Measurements from ENCODE around the gene HLA-DMB. TPM values are rescaled to one million over a fixed set of nuclear protein-coding genes. Genes with fewer than 3 reads are reported as not detected.

HLA-DMB gene
- total RNA-seq, 2 donors from 2014 or later = 6.7 to 28.8 TPM

- intact Hi-C loops (cut with DNase I) = no loop called here
- Histone ChIP-seq H3K27ac (no peak overlapping the region), H3K9ac (ENCODE audit: low read depth in 2 of 2, low read length in 2 of 2) (no peak overlapping the region), H3K36me3 (no peaks in the 10 kb centered on the region), H3K9me3 (no peaks in the 10 kb centered on the region), H3K4me3 (no peak overlapping the region), H3K27me3 (no peaks in the 10 kb centered on the region), H3K4me1 (no peaks in the 10 kb centered on the region)
- no peak for TF ChIP-seq CTCF (IDR thresholded peaks at IDR 0.05)
- DNase-seq = no peak
Measured at GRCh38 chr6:32938494-32938893, 2.3 kb downstream of the HLA-DMB start.

- H3K4me3 ChIP-seq = no peak overlapping the region
- intact Hi-C loops (cut with DNase I) = no loop called here
- peak overlapping the region; percentile 17 for H3K27ac ChIP-seq
- H3K27me3 ChIP-seq = no peaks in the 10 kb centered on the region
- TF ChIP-seq CTCF (IDR thresholded peaks at IDR 0.05) = no peak
- H3K9ac ChIP-seq (ENCODE audit: low read depth in 2 of 2, low read length in 2 of 2) = no peak overlapping the region
- H3K9me3 ChIP-seq = no peaks in the 10 kb centered on the region
- no peaks in the 10 kb centered on the region for H3K4me1 ChIP-seq
- DNase-seq = no peak
- H3K36me3 ChIP-seq = no peaks in the 10 kb centered on the region
Measured at GRCh38 chr6:32937230-32937633, 3.6 kb downstream of the HLA-DMB start.

- intact Hi-C loops (cut with DNase I) = no loop called here
- H3K27me3 ChIP-seq = no peaks in the 10 kb centered on the region
Measured at GRCh38 chr6:32936239-32937152, 4.3 kb downstream of the HLA-DMB start.

GRCh38 chr6:32935551-32936238 lies 5.1 kb downstream of the HLA-DMB start:
- Histone ChIP-seq H3K4me1 (no peaks in the 10 kb centered on the region), H3K27ac (no peak overlapping the region), H3K9me3 (no peaks in the 10 kb centered on the region), H3K4me3 (no peak overlapping the region), H3K27me3 (no peaks in the 10 kb centered on the region), H3K9ac (ENCODE audit: low read depth in 2 of 2, low read length in 2 of 2) (no peak overlapping the region), H3K36me3 (no peaks in the 10 kb centered on the region)
- intact Hi-C loops (cut with DNase I) = no loop called here
- DNase-seq = no peak
- TF ChIP-seq CTCF (IDR thresholded peaks at IDR 0.05) = no peak

More at GRCh38 chr6:32936239-32937152, 4.3 kb downstream of the HLA-DMB start:
- Histone ChIP-seq H3K4me1 (no peaks in the 10 kb centered on the region), H3K36me3 (no peaks in the 10 kb centered on the region), H3K4me3 (no peak overlapping the region), H3K9me3 (no peaks in the 10 kb centered on the region), H3K9ac (ENCODE audit: low read depth in 2 of 2, low read length in 2 of 2) (no peak overlapping the region), H3K27ac (peak overlapping the region; percentile 17)
- no peak for DNase-seq
- TF ChIP-seq CTCF (IDR thresholded peaks at IDR 0.05) = no peak

- peak; percentile 89 for DNase-seq
- Histone ChIP-seq H3K9me3 (no peaks in the 10 kb centered on the region), H3K9ac (ENCODE audit: low read depth in 2 of 2, low read length in 2 of 2) (no peak overlapping the region), H3K27me3 (no peaks in the 10 kb centered on the region), H3K27ac (no peak overlapping the region), H3K4me3 (no peak overlapping the region), H3K36me3 (no peaks in the 10 kb centered on the region), H3K4me1 (no peaks in the 10 kb centered on the region)
- intact Hi-C loops (cut with DNase I) = loop anchor here (2.0 to 5.0 kb wide), 2 partner anchors 46 to 53 kb away; no protein-coding TSS in a partner anchor
- peak; percentile 74 for TF ChIP-seq CTCF (IDR thresholded peaks at IDR 0.05)
Measured at GRCh38 chr6:32933661-32934085, 7.2 kb downstream of the HLA-DMB start.

Data from colonic mucosa (tissue), 4 donors.